ENCODE data around the gene COL4A1. TPM values are rescaled to one million over a fixed set of nuclear protein-coding genes. Genes with fewer than 3 reads are reported as not detected.

COL4A1 gene
- total and polyA plus RNA-seq, 2 of the 13 experiments (the other 11 are each of a cell fraction or from before 2014, with no cell fraction given) = not detected

DNA sequence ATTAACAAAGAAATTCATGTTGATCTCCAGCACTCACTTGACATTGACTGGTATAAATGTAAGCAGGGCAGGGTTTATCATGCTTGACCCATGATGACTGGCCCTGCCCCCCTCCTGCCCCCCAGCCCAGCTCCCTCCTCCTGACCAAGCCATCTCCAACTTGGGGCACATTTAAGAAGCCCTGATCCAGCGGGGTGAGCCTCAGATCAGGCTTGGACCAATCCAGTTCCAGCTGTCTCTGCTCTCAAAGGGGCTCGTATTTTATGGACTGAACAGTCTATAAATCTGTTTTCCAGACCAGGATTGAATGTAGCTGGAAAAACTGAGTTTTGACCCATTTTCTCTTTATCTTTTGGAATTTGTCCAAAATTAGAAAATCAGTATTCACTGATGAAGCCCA lies 100.0 kb downstream of the COL4A1 start:
- H3K36me3 ChIP-seq (replicated peaks in 1 of 2; ENCODE audit: control insufficient read depth in 1 of 2, insufficient read depth in 2 of 2, low read length in 2 of 2) = no peaks in the 10 kb centered on the region
- TF ChIP-seq, protein P1, sequence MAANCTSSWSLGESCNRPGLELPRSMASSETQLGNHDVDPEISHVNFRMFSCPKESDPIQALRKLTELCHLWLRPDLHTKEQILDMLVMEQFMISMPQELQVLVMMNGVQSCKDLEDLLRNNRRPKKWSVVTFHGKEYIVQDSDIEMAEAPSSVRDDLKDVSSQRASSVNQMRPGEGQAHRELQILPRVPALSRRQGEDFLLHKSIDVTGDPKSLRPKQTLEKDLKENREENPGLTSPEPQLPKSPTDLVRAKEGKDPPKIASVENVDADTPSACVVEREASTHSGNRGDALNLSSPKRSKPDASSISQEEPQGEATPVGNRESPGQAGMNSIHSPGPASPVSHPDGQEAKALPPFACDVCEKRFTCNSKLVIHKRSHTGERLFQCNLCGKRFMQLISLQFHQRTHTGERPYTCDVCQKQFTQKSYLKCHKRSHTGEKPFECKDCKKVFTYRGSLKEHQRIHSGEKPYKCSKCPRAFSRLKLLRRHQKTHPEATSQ (CRISPR knock-in tag; IDR thresholded peaks at IDR 0.05; ENCODE audit: borderline replicate concordance) = no peak
- no peak for TF ChIP-seq SIX4 (CRISPR knock-in tag; IDR thresholded peaks at IDR 0.05)
- TF ChIP-seq, protein P2, sequence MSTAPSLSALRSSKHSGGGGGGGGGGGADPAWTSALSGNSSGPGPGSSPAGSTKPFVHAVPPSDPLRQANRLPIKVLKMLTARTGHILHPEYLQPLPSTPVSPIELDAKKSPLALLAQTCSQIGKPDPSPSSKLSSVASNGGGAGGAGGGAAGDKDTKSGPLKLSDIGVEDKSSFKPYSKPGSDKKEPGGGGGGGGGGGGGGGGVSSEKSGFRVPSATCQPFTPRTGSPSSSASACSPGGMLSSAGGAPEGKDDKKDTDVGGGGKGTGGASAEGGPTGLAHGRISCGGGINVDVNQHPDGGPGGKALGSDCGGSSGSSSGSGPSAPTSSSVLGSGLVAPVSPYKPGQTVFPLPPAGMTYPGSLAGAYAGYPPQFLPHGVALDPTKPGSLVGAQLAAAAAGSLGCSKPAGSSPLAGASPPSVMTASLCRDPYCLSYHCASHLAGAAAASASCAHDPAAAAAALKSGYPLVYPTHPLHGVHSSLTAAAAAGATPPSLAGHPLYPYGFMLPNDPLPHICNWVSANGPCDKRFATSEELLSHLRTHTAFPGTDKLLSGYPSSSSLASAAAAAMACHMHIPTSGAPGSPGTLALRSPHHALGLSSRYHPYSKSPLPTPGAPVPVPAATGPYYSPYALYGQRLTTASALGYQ (CRISPR knock-in tag; IDR thresholded peaks at IDR 0.05) = no peak
- no peak for TF ChIP-seq MYNN (CRISPR knock-in tag; IDR thresholded peaks at IDR 0.05; ENCODE audit: low read depth)
- TF ChIP-seq ZNF34 (CRISPR knock-in tag; IDR thresholded peaks at IDR 0.05; ENCODE audit: borderline replicate concordance) = no peak
- no peak for TF ChIP-seq FOXP1 (IDR thresholded peaks at IDR 0.05)
- TF ChIP-seq FOXP1 (CRISPR knock-in tag; IDR thresholded peaks at IDR 0.05) = no peak
- TF ChIP-seq SATB2 (CRISPR knock-in tag; IDR thresholded peaks at IDR 0.05) = no peak
- TF ChIP-seq TCF12 (IDR thresholded peaks at IDR 0.05) = no peak
- TF ChIP-seq TCF12 (CRISPR knock-in tag; IDR thresholded peaks at IDR 0.05) = no peak
- no peak for TF ChIP-seq NR2C2 (CRISPR knock-in tag; IDR thresholded peaks at IDR 0.05; ENCODE audit: borderline replicate concordance)
- TF ChIP-seq TBP (CRISPR knock-in tag; IDR thresholded peaks at IDR 0.05) = no peak
- TF ChIP-seq SOX13 (IDR thresholded peaks at IDR 0.05) = no peak
- TF ChIP-seq SOX13 (CRISPR knock-in tag; conservative IDR thresholded peaks at IDR 0.05 in 1 of 2, IDR thresholded peaks at IDR 0.05 in 1 of 2) = no peak
- no peak for TF ChIP-seq KAT2B (IDR thresholded peaks at IDR 0.05; ENCODE audit: borderline replicate concordance, low read depth, low read length)
- TF ChIP-seq SAP130 (CRISPR knock-in tag; IDR thresholded peaks at IDR 0.05; ENCODE audit: low read depth) = no peak
- TF ChIP-seq, protein P3, sequence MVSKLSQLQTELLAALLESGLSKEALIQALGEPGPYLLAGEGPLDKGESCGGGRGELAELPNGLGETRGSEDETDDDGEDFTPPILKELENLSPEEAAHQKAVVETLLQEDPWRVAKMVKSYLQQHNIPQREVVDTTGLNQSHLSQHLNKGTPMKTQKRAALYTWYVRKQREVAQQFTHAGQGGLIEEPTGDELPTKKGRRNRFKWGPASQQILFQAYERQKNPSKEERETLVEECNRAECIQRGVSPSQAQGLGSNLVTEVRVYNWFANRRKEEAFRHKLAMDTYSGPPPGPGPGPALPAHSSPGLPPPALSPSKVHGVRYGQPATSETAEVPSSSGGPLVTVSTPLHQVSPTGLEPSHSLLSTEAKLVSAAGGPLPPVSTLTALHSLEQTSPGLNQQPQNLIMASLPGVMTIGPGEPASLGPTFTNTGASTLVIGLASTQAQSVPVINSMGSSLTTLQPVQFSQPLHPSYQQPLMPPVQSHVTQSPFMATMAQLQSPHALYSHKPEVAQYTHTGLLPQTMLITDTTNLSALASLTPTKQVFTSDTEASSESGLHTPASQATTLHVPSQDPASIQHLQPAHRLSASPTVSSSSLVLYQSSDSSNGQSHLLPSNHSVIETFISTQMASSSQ (IDR thresholded peaks at IDR 0.05; ENCODE audit: low read depth) = no peak
- TF ChIP-seq, protein P3 (CRISPR knock-in tag; IDR thresholded peaks at IDR 0.05; ENCODE audit: borderline replicate concordance) = no peak
- TF ChIP-seq TAF1 (CRISPR knock-in tag; IDR thresholded peaks at IDR 0.05) = no peak
- no peak for TF ChIP-seq GFI1 (CRISPR knock-in tag; IDR thresholded peaks at IDR 0.05; ENCODE audit: borderline replicate concordance)

More for the DNA sequence above, 100.0 kb downstream of the COL4A1 start:
- intact Hi-C loops (cut with micrococcal nuclease; ENCODE audit: unreplicated experiment) = no loop called here
- H3K4me2 ChIP-seq (ENCODE audit: low read depth, low read length) = no peak overlapping the region
- ATAC-seq (no peak), FAIRE-seq (no peak), DNase-seq (ENCODE audit: low spot score) (no peak)
- no peak overlapping the region for H3K27ac ChIP-seq (ENCODE audit: extremely low read length, insufficient read depth, low read length)
- H3K4me3 ChIP-seq (replicated peaks in 1 of 3; ENCODE audit: insufficient read depth in 1 of 3, low read depth in 2 of 3, low read length in 3 of 3) = no peak overlapping the region
- ChIA-PET CTCF (ENCODE audit: low intra/inter-chr PET ratio, low total read pairs) (no interaction called here), POLR2A (no interaction called here)
- H3K9ac ChIP-seq (ENCODE audit: insufficient read depth, low read depth, low read length) = no peak overlapping the region
- BruUV-seq (replicated peaks) = no TSS peak
- peaks cover 10% of the 10 kb centered on the region for H3K4me1 ChIP-seq (ENCODE audit: insufficient read depth, low read length)
- no peak overlapping the region for H2AFZ ChIP-seq (ENCODE audit: low read length)
- no peaks in the 10 kb centered on the region for H3K9me3 ChIP-seq (ENCODE audit: low read length)
- H3K27me3 ChIP-seq (ENCODE audit: control insufficient read depth in 1 of 2, insufficient read depth in 2 of 2, low read length in 2 of 2) = no peaks in the 10 kb centered on the region; a peak in 1 of 5 replicates
- in situ Hi-C loops (cut with HindIII; ENCODE audit: extremely low pct_ligation_motif_present, low pct_unique_long_range_greater_than_20kb) = loop anchor here (25.0 kb wide), 1 partner anchor 605 kb away; no protein-coding TSS in a partner anchor
- WGBS (ENCODE audit: low lambda C conversion rate) = 18% methylated on average over 1 of the region's 2 CpGs
- H4K20me1 ChIP-seq (ENCODE audit: insufficient read depth, low read length) = no peaks in the 10 kb centered on the region
- no peaks in the 10 kb centered on the region for H3K79me2 ChIP-seq (ENCODE audit: insufficient read depth, low read length)
